Ovary (tissue), 3 donors: ENCODE measurements around the gene EML6.

ENCODE experiments used
- EP300 ChIP-seq: sonication (generic); formaldehyde crosslinking; IDR thresholded peaks from one replicate; pipeline ENCODE4 v1.6.1; 2017; ENCODE audit warnings: antibody characterized with exemption
- POLR2A ChIP-seq: fragments of 450-650 bp; IDR thresholded peaks from one replicate; pipeline ENCODE4 v1.6.1; 2017; ENCODE audit warnings: antibody characterized with exemption, mild to moderate bottlenecking, moderate library complexity
- TF ChIP-seq, protein P1 (sequence below), 3 donors: fragments of 450-650 bp in 2 of 3; fragments of 200-600 bp in 1 of 3; IDR thresholded peaks; one replicate each; pipeline versions ENCODE4 v1.5.1 to v1.8.0; 2016 to 2022; ENCODE audit warnings: antibody characterized with exemption in 3 of 3, mild to moderate bottlenecking in 1 of 3
- donor health status: DM: no; HTN: no; CAD: no.

DNA sequence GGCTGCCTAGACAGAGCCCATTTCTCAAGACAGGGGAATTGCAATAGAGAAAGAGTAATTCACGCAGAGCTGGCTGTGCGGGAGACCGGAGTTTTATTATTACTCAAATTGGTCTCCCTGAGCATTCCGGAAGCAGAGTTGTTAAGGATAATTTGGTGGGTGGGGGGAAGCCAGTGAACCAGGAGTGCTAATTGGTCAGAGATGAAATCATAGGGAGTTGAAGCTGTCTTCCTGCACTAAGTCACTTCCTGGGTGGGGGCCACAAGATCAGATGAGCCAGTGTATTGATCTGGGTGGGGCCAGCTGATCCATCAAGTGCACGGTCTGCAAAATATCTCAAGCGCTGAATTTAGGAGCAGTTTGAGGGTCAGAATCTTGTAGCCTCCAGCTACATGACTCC is 242.0 kb downstream of the EML6 start:
- TF ChIP-seq, protein P1, sequence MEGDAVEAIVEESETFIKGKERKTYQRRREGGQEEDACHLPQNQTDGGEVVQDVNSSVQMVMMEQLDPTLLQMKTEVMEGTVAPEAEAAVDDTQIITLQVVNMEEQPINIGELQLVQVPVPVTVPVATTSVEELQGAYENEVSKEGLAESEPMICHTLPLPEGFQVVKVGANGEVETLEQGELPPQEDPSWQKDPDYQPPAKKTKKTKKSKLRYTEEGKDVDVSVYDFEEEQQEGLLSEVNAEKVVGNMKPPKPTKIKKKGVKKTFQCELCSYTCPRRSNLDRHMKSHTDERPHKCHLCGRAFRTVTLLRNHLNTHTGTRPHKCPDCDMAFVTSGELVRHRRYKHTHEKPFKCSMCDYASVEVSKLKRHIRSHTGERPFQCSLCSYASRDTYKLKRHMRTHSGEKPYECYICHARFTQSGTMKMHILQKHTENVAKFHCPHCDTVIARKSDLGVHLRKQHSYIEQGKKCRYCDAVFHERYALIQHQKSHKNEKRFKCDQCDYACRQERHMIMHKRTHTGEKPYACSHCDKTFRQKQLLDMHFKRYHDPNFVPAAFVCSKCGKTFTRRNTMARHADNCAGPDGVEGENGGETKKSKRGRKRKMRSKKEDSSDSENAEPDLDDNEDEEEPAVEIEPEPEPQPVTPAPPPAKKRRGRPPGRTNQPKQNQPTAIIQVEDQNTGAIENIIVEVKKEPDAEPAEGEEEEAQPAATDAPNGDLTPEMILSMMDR (IDR thresholded peaks at IDR 0.05), result no peak
- TF ChIP-seq POLR2A (no peak), EP300 (no peak)
